T-cell (primary cell): ENCODE measurements around the gene LRP1. TPM values are rescaled to one million over a fixed set of nuclear protein-coding genes. Genes with fewer than 3 reads are reported as not detected.

Experiments
- ATAC-seq, 4 experiments: fragments of 200-7000 bp in 3 of 4; fragments of 150-1000 bp in 1 of 4; cut with Tn5 transposase; replicated peaks in 1 of 4; 1 replicate in 3 of 4; 2 replicates in 1 of 4; pipeline ENCODE4 v1.10.0; 2021; ENCODE audit warnings: moderate library complexity in 3 of 4, mild to moderate bottlenecking in 2 of 4, moderate number of reproducible peaks in 1 of 4
- CTCF ChIA-PET, 2 donors: fragments of 300-600 bp; sonication (Branson Sonifier 250); formaldehyde crosslinking; loops; one replicate each; lab custom pipeline; 2022; ENCODE audit warnings: antibody characterized with exemption in 2 of 2; lab: Charles Lee
- POLR2A ChIA-PET, 2 donors: fragments of 300-600 bp; sonication (Branson Sonifier 250); formaldehyde crosslinking; loops; one replicate each; lab custom pipeline; 2022; ENCODE audit warnings: antibody characterized with exemption in 2 of 2; lab: Charles Lee
- DNase-seq, 35 experiments: peaks; one replicate each; pipeline versions ENCODE4 v3.0.0 to v3.0.0-alpha.2; 2013 to 2023
- H3K27ac ChIP-seq: one replicate; pipeline ENCODE4 v1.5.1; 2013; ENCODE audit warnings: low read length
- H3K27me3 ChIP-seq, 2 experiments: replicated peaks in 1 of 2; 1 replicate in 1 of 2; 2 replicates in 1 of 2; pipeline versions ENCODE4 v1.6.1 to v1.7.0; 2013; ENCODE audit warnings: low read length in 1 of 2, mixed read lengths in 1 of 2; ENCODE audit not compliant: control insufficient read depth in 2 of 2, insufficient read depth in 2 of 2; ENCODE audit errors: extremely low read depth in 1 of 2
- H3K36me3 ChIP-seq, 2 donors: 1 replicate in 1 of 2; 2 replicates in 1 of 2; pipeline versions ENCODE4 v1.6.1 to v1.7.0; 2013; ENCODE audit warnings: low read length in 1 of 2; ENCODE audit not compliant: control insufficient read depth in 2 of 2, insufficient read depth in 1 of 2; ENCODE audit errors: extremely low read depth in 1 of 2
- H3K4me1 ChIP-seq, 2 experiments: 1 replicate in 1 of 2; 2 replicates in 1 of 2; pipeline versions ENCODE4 v1.6.1 to v1.7.0; 2013; ENCODE audit warnings: low read length in 2 of 2, mixed read lengths in 1 of 2; ENCODE audit not compliant: insufficient read depth in 2 of 2, control insufficient read depth in 1 of 2; ENCODE audit errors: extremely low read depth in 1 of 2
- H3K4me3 ChIP-seq, 2 donors: 1 replicate in 1 of 2; 2 replicates in 1 of 2; pipeline versions ENCODE4 v1.5.1 to v1.7.0; 2013; ENCODE audit warnings: mild to moderate bottlenecking in 2 of 2, low read length in 1 of 2, moderate library complexity in 1 of 2; ENCODE audit not compliant: control insufficient read depth in 1 of 2; ENCODE audit errors: extremely low read depth in 1 of 2
- H3K9me3 ChIP-seq: 2 replicates; pipeline ENCODE4 v1.7.0; 2013
- H3K27ac Mint-ChIP-seq, 2 donors: one replicate each; pipeline ENCODE4 v1.8.0; 2020 to 2021; ENCODE audit warnings: mild to moderate bottlenecking in 2 of 2, mixed read lengths in 2 of 2
- H3K27me3 Mint-ChIP-seq, 2 donors: one replicate each; pipeline ENCODE4 v1.8.0; 2021 to 2022; ENCODE audit warnings: mixed read lengths in 2 of 2
- H3K36me3 Mint-ChIP-seq: one replicate; pipeline ENCODE4 v1.8.0; 2021; ENCODE audit warnings: mixed read lengths
- H3K4me1 Mint-ChIP-seq, 3 donors: one replicate each; pipeline ENCODE4 v1.8.0; 2020 to 2022; ENCODE audit warnings: mixed read lengths in 3 of 3, mild to moderate bottlenecking in 1 of 3
- H3K4me3 Mint-ChIP-seq, 3 donors: one replicate each; pipeline ENCODE4 v1.8.0; 2020 to 2022; ENCODE audit warnings: mild to moderate bottlenecking in 3 of 3, mixed read lengths in 3 of 3, moderate library complexity in 3 of 3
- H3K9me3 Mint-ChIP-seq, 3 donors: one replicate each; pipeline ENCODE4 v1.8.0; 2020 to 2022; ENCODE audit warnings: mixed read lengths in 3 of 3
- WGBS: methylation state at CpG from one replicate; pipeline ENCODE4 v1.1.5; 2013; ENCODE audit warnings: missing lambda C conversion rate; ENCODE audit not compliant: insufficient coverage; 5-methylcytosine and 5-hydroxymethylcytosine counted together
- total RNA-seq, 35 experiments: library from RNA in 6 of 35; stranded (reverse) in 6 of 35; fragments of 120-200 nt in 1 of 35; gene quantifications; one replicate each; pipeline versions ENCODE4 v1.2.1 to v1.2.4 and lab custom pipeline; 2013 to 2026

LRP1 gene
- total RNA-seq, 5 donors from 2014 or later (not counting 1 experiment from before 2014, with no cell fraction given), result 5.9 to 8.1 (median 7.7) TPM

DNA sequence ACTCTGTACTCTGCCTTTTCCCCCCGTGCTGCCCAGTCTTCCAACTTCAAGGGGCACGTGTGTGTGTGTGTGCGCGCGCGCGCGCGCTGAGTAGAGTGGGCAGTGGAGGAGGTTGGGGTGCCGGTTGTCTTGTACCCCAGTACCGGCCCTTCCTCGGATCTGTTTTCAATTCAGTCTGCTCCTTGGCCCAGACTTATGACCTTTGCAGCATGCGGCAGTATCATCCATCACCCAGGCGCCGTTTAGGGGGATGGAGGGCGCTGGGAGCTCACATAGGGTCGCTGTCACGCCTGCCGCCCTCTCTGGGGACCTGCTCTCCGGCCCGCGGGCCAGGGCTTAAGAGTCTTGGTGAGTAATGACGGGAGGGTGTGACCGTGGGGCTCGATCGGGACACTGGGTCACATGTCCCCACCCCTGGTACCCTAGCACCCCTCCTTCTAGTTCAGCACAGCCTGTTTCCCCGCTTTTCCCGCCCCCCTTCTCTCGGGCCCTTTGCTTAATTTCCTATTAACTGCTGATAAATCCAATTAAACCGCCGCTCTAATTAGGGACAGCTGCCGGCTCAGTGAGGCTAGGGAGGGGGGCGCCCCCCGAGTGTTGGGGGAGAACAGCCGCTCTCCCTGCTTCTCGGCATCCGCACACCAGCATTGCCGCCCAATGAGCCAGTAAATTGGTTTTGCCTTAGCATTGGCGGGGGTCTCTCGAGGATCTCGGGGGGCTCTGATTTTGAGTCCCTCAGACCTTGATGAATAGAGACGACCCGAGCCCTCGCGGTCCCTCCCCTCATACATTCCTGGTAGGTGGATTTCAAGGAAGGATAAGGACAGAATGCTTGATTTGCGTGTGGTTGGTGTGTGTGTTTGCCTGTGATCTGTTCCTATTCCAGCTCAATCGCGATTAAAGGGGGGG is 113.4 kb downstream of the LRP1 start:
- H3K9me3 Mint-ChIP-seq, result no peaks in the 10 kb centered on the region
- peaks cover 2% of the 10 kb centered on the region for H3K36me3 Mint-ChIP-seq
- peaks cover 46 to 77% of the 10 kb centered on the region in 2 experiments for H3K4me1 ChIP-seq
- peaks cover 65 to 74% (median 66%) of the 10 kb centered on the region in 3 donors for H3K4me1 Mint-ChIP-seq
- peak overlapping the region; percentile 58 to 95 (median 92) for H3K4me3 Mint-ChIP-seq
- H3K27ac Mint-ChIP-seq, result no peak overlapping the region
- H3K27ac ChIP-seq, result no peak overlapping the region
- H3K9me3 ChIP-seq, result no peaks in the 10 kb centered on the region
- H3K4me3 ChIP-seq, result peak overlapping the region in 1 of 2 donors; percentile 32
- WGBS, result 17% methylated on average over 13 of the region's 48 CpGs
- CTCF ChIA-PET, result interaction anchor here (0.6 to 8.2 kb wide), 18 partner anchors 9 to 687 kb away, joined by 3 to 66 read pairs (median 4); partner anchors contain the start of genes SHMT2 (in 2 of the 2) and STAC3 (in 1 of the 2)
- POLR2A ChIA-PET, result no interaction called here
- no peak for ATAC-seq
- no peaks in the 10 kb centered on the region for H3K36me3 ChIP-seq
- H3K27me3 ChIP-seq, result peaks cover 12 to 84% of the 10 kb centered on the region in 2 experiments
- DNase-seq, result no peak
- peaks cover 34 to 65% of the 10 kb centered on the region in 2 donors for H3K27me3 Mint-ChIP-seq

DNA sequence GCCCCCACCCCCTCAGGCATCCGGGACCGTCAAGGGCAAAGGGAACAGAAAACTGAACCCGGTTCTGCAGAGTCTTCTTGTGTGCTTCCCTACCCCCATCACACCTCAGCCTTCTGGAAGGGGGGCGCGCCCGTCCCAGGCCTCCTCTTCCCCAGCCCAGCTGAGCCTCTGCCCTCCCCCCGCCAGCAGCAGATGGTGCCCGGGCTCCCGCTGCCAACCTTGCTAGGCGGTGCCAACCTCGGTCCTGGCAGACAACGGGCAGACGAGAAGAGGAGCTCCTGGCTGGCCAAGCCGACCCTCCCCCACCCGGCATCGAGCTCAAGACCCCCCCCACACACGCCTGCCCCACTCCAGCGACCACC is 114.0 kb downstream of the LRP1 start:
- Histone ChIP-seq H3K9me3 (no peaks in the 10 kb centered on the region), H3K27me3 (peaks cover 10 to 77% of the 10 kb centered on the region in 2 experiments), H3K36me3 (no peaks in the 10 kb centered on the region), H3K27ac (no peak overlapping the region), H3K4me3 (peak overlapping the region in 1 of 2 donors; percentile 65), H3K4me1 (peaks cover 41 to 70% of the 10 kb centered on the region in 2 experiments)
- Mint-ChIP-seq H3K27me3 (peaks cover 28 to 59% of the 10 kb centered on the region in 2 donors), H3K27ac (no peak overlapping the region), H3K4me1 (peaks cover 59 to 67% (median 60%) of the 10 kb centered on the region in 3 donors), H3K9me3 (no peaks in the 10 kb centered on the region), H3K36me3 (peaks cover 4% of the 10 kb centered on the region), H3K4me3 (peak overlapping the region; percentile 46 to 95 (median 58))
- WGBS, result 3% methylated on average over 18 of the region's 18 CpGs
- ChIA-PET POLR2A (no interaction called here), CTCF (interaction anchor here (0.6 to 8.2 kb wide), 20 partner anchors 9 to 688 kb away, joined by 3 to 66 read pairs (median 4); partner anchors contain the start of genes SHMT2 (in 2 of the 2) and STAC3 (in 1 of the 2))
- ATAC-seq (no peak), DNase-seq (no peak)

GRCh38 chr12:57242691-57243454 is 114.6 kb downstream of the LRP1 start:
- Histone ChIP-seq H3K4me3 (peak overlapping the region; percentile 39 to 65), H3K27me3 (peaks cover 4 to 72% of the 10 kb centered on the region in 2 experiments), H3K27ac (no peak overlapping the region), H3K9me3 (no peaks in the 10 kb centered on the region), H3K4me1 (peaks cover 35 to 65% of the 10 kb centered on the region in 2 experiments), H3K36me3 (no peaks in the 10 kb centered on the region)
- DNase-seq (peak in 27 of 35 experiments; percentile 37 to 78 (median 57)), ATAC-seq (peak in 1 of 4 experiments; percentile 11)
- peaks cover 23 to 53% of the 10 kb centered on the region in 2 donors for H3K27me3 Mint-ChIP-seq
- CTCF ChIA-PET, result interaction anchor here (0.5 to 8.2 kb wide), 27 partner anchors 8 to 216 kb away, joined by 3 to 66 read pairs (median 4); partner anchors contain the start of genes SHMT2 (in 2 of the 2) and STAC3 (in 1 of the 2)
- WGBS, result 1% methylated on average over 35 of the region's 45 CpGs
- H3K4me3 Mint-ChIP-seq, result peak overlapping the region; percentile 57 to 95 (median 73)
- H3K4me1 Mint-ChIP-seq, result peaks cover 54 to 62% (median 55%) of the 10 kb centered on the region in 3 donors
- POLR2A ChIA-PET, result no interaction called here
- no peaks in the 10 kb centered on the region for H3K9me3 Mint-ChIP-seq
- peaks cover 4% of the 10 kb centered on the region for H3K36me3 Mint-ChIP-seq
- no peak overlapping the region for H3K27ac Mint-ChIP-seq

GRCh38 chr12:57243521-57244311 is 115.4 kb downstream of the LRP1 start:
- ATAC-seq, result peak; percentile 21 to 39 (median 28)
- 3% methylated on average over 14 of the region's 41 CpGs for WGBS

DNA sequence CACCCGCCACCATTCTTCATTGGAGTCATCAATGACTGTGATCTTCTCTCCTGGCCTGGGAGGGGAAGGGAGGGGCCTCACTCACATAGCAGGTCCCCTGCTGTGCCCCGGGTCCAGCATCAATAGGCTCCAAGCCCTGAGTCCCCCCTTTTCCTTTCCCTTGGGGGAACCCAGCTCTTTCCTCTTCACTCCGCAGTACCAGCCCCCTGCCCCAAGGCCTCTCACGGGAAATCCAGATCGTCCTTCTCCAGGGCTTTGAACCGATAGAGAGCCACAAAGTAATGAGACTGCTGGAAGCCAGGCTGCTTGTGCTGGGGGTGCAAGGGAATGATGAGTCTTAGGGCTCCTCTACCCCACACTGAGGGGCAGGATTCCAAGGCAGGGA is 116.0 kb downstream of the LRP1 start:
- H3K9me3 Mint-ChIP-seq, result no peaks in the 10 kb centered on the region
- WGBS, result 100% methylated on average over 1 of the region's 6 CpGs
- H3K27me3 Mint-ChIP-seq, result peaks cover 16 to 44% of the 10 kb centered on the region in 2 donors
- H3K27ac ChIP-seq, result no peak overlapping the region
- peaks cover 4% of the 10 kb centered on the region for H3K36me3 Mint-ChIP-seq
- peaks cover 43 to 59% (median 50%) of the 10 kb centered on the region in 3 donors for H3K4me1 Mint-ChIP-seq
- ATAC-seq, result no peak
- peak overlapping the region in 1 of 2 donors; percentile 27 for H3K27ac Mint-ChIP-seq
- ChIA-PET POLR2A (no interaction called here), CTCF (interaction anchor here (1.0 to 8.2 kb wide), 3 partner anchors 14 to 38 kb away, joined by 3 to 66 read pairs (median 38); partner anchors contain the start of gene SHMT2 (in 1 of the 2))
- DNase-seq, result no peak
- peak overlapping the region in 2 of 3 donors; percentile 29 to 95 for H3K4me3 Mint-ChIP-seq
- H3K36me3 ChIP-seq, result no peaks in the 10 kb centered on the region
- peaks cover 28 to 50% of the 10 kb centered on the region in 2 experiments for H3K4me1 ChIP-seq
- no peak overlapping the region for H3K4me3 ChIP-seq
- H3K9me3 ChIP-seq, result no peaks in the 10 kb centered on the region
- H3K27me3 ChIP-seq, result peaks cover 2 to 60% of the 10 kb centered on the region in 2 experiments

More at GRCh38 chr12:57243521-57244311, 115.4 kb downstream of the LRP1 start:
- Histone ChIP-seq H3K36me3 (no peaks in the 10 kb centered on the region), H3K4me3 (peak overlapping the region; percentile 39 to 65), H3K27me3 (peaks cover 3 to 63% of the 10 kb centered on the region in 2 experiments), H3K4me1 (peaks cover 29 to 56% of the 10 kb centered on the region in 2 experiments), H3K9me3 (no peaks in the 10 kb centered on the region), H3K27ac (no peak overlapping the region)
- H3K27me3 Mint-ChIP-seq, result peaks cover 20 to 47% of the 10 kb centered on the region in 2 donors
- DNase-seq, result peak; percentile 51 to 88 (median 76)
- POLR2A ChIA-PET, result no interaction called here
- no peaks in the 10 kb centered on the region for H3K9me3 Mint-ChIP-seq
- peaks cover 4% of the 10 kb centered on the region for H3K36me3 Mint-ChIP-seq
- peak overlapping the region; percentile 66 to 95 (median 73) for H3K4me3 Mint-ChIP-seq
- peaks cover 49 to 59% (median 51%) of the 10 kb centered on the region in 3 donors for H3K4me1 Mint-ChIP-seq
- CTCF ChIA-PET, result interaction anchor here (0.5 to 8.2 kb wide), 15 partner anchors 11 to 170 kb away, joined by 3 to 66 read pairs (median 7); partner anchors contain the start of gene SHMT2 (in 2 of the 2)
- H3K27ac Mint-ChIP-seq, result peak overlapping the region in 1 of 2 donors; percentile 27
